Activated CD4-positive, alpha-beta T cell treated with anti-CD3 and anti-CD28 coated beads, Interleukin-2, amount 10 ng/mL, durations not matched to agents 7 days and 5 days (primary cell): ENCODE data around the gene FCGR1A. TPM values are rescaled to one million over a fixed set of nuclear protein-coding genes. Genes with fewer than 3 reads are reported as not detected.
"Not testable (repeated sequence)": the region's sequence is repeated elsewhere in the genome, so short reads cannot be mapped to it uniquely, and the experiment has no call there.

Experiments
- CTCF ChIA-PET: fragments of 350-600 bp; sonication (Branson Sonifier 250); formaldehyde crosslinking; loops from one replicate; lab custom pipeline; 2021; ENCODE audit warnings: antibody characterized with exemption; lab: Charles Lee
- POLR2A ChIA-PET: fragments of 350-600 bp; sonication (Branson Sonifier 250); formaldehyde crosslinking; loops from one replicate; lab custom pipeline; 2021; ENCODE audit warnings: antibody characterized with exemption; lab: Charles Lee
- DNase-seq: peaks from one replicate; pipeline ENCODE4 v3.0.0-alpha.2; 2020
- H3K27ac Mint-ChIP-seq: one replicate; pipeline ENCODE4 v1.8.0; 2021; ENCODE audit warnings: mild to moderate bottlenecking, moderate library complexity, mixed read lengths
- H3K27me3 Mint-ChIP-seq: one replicate; pipeline ENCODE4 v1.8.0; 2021; ENCODE audit warnings: mixed read lengths
- H3K36me3 Mint-ChIP-seq: one replicate; pipeline ENCODE4 v1.8.0; 2021; ENCODE audit warnings: low read depth, mixed read lengths
- H3K4me1 Mint-ChIP-seq: one replicate; pipeline ENCODE4 v1.8.0; 2021; ENCODE audit warnings: mixed read lengths
- H3K4me3 Mint-ChIP-seq: one replicate; pipeline ENCODE4 v1.8.0; 2021; ENCODE audit warnings: mild to moderate bottlenecking, moderate library complexity, mixed read lengths
- H3K9me3 Mint-ChIP-seq: one replicate; pipeline ENCODE4 v1.8.0; 2021; ENCODE audit warnings: mixed read lengths
- total RNA-seq, 2 experiments: library from RNA; stranded (reverse); gene quantifications; one replicate each; pipeline ENCODE4 v1.2.3, GENCODE V29; 2021

Gene FCGR1A
- total RNA-seq, 2 experiments from 2014 or later, result not detected

- not testable (repeated sequence) for H3K9me3 Mint-ChIP-seq, H3K27me3 Mint-ChIP-seq
Measured at GRCh38 chr1:149762294-149762693, 20.2 kb upstream of the FCGR1A start.

GRCh38 chr1:149764087-149764800 is 18.2 kb upstream of the FCGR1A start:
- H3K27me3 Mint-ChIP-seq, CTCF ChIA-PET, H3K27ac Mint-ChIP-seq, H3K36me3 Mint-ChIP-seq, POLR2A ChIA-PET, DNase-seq, H3K9me3 Mint-ChIP-seq, H3K4me1 Mint-ChIP-seq, H3K4me3 Mint-ChIP-seq: not testable (repeated sequence)

More at GRCh38 chr1:149762294-149762693, 20.2 kb upstream of the FCGR1A start:
- POLR2A ChIA-PET, CTCF ChIA-PET, H3K4me3 Mint-ChIP-seq, H3K36me3 Mint-ChIP-seq, H3K4me1 Mint-ChIP-seq, H3K27ac Mint-ChIP-seq, DNase-seq: not testable (repeated sequence)

- H3K27ac Mint-ChIP-seq, H3K4me1 Mint-ChIP-seq, H3K27me3 Mint-ChIP-seq, H3K36me3 Mint-ChIP-seq, H3K9me3 Mint-ChIP-seq, DNase-seq, POLR2A ChIA-PET, H3K4me3 Mint-ChIP-seq, CTCF ChIA-PET: not testable (repeated sequence)
Measured at GRCh38 chr1:149766241-149766640, 16.3 kb upstream of the FCGR1A start.

- H3K36me3 Mint-ChIP-seq, POLR2A ChIA-PET, H3K4me1 Mint-ChIP-seq, H3K27me3 Mint-ChIP-seq, DNase-seq, CTCF ChIA-PET, H3K9me3 Mint-ChIP-seq, H3K4me3 Mint-ChIP-seq, H3K27ac Mint-ChIP-seq: not testable (repeated sequence)
Measured at GRCh38 chr1:149769216-149769615, 13.3 kb upstream of the FCGR1A start.

GRCh38 chr1:149770661-149771060 is 11.8 kb upstream of the FCGR1A start:
- DNase-seq, POLR2A ChIA-PET, H3K9me3 Mint-ChIP-seq, H3K36me3 Mint-ChIP-seq, H3K27ac Mint-ChIP-seq, H3K27me3 Mint-ChIP-seq, CTCF ChIA-PET, H3K4me3 Mint-ChIP-seq: not testable (repeated sequence)
- H3K4me1 Mint-ChIP-seq, result peaks cover 10% of the 10 kb centered on the region

GRCh38 chr1:149771653-149772425 is 10.7 kb upstream of the FCGR1A start:
- H3K36me3 Mint-ChIP-seq, POLR2A ChIA-PET, H3K27me3 Mint-ChIP-seq, H3K4me3 Mint-ChIP-seq, DNase-seq, H3K9me3 Mint-ChIP-seq, CTCF ChIA-PET, H3K27ac Mint-ChIP-seq: not testable (repeated sequence)
- H3K4me1 Mint-ChIP-seq, result peaks cover 10% of the 10 kb centered on the region

GRCh38 chr1:149775510-149776147 is 6.9 kb upstream of the FCGR1A start:
- H3K27me3 Mint-ChIP-seq, CTCF ChIA-PET, DNase-seq, POLR2A ChIA-PET, H3K36me3 Mint-ChIP-seq, H3K27ac Mint-ChIP-seq, H3K9me3 Mint-ChIP-seq, H3K4me3 Mint-ChIP-seq, H3K4me1 Mint-ChIP-seq: not testable (repeated sequence)

GRCh38 chr1:149777084-149777483 is 5.4 kb upstream of the FCGR1A start:
- H3K4me1 Mint-ChIP-seq, result peaks cover 11% of the 10 kb centered on the region
- H3K4me3 Mint-ChIP-seq, DNase-seq, H3K27me3 Mint-ChIP-seq, H3K9me3 Mint-ChIP-seq, POLR2A ChIA-PET, H3K27ac Mint-ChIP-seq, CTCF ChIA-PET, H3K36me3 Mint-ChIP-seq: not testable (repeated sequence)

- peaks cover 11% of the 10 kb centered on the region for H3K4me1 Mint-ChIP-seq
- POLR2A ChIA-PET, CTCF ChIA-PET, H3K27ac Mint-ChIP-seq, H3K9me3 Mint-ChIP-seq, H3K36me3 Mint-ChIP-seq, DNase-seq, H3K27me3 Mint-ChIP-seq, H3K4me3 Mint-ChIP-seq: not testable (repeated sequence)
Measured at GRCh38 chr1:149778313-149778712, 4.2 kb upstream of the FCGR1A start.

- DNase-seq, H3K36me3 Mint-ChIP-seq, CTCF ChIA-PET, POLR2A ChIA-PET, H3K4me1 Mint-ChIP-seq, H3K27me3 Mint-ChIP-seq, H3K27ac Mint-ChIP-seq, H3K4me3 Mint-ChIP-seq, H3K9me3 Mint-ChIP-seq: not testable (repeated sequence)
Measured at GRCh38 chr1:149781413-149781984, 995 bp upstream of the FCGR1A start.

- H3K27me3 Mint-ChIP-seq, H3K9me3 Mint-ChIP-seq, H3K4me3 Mint-ChIP-seq, CTCF ChIA-PET, POLR2A ChIA-PET, DNase-seq, H3K36me3 Mint-ChIP-seq, H3K27ac Mint-ChIP-seq, H3K4me1 Mint-ChIP-seq: not testable (repeated sequence)
Measured at GRCh38 chr1:149783289-149783688, 795 bp downstream of the FCGR1A start.

- POLR2A ChIA-PET, H3K4me3 Mint-ChIP-seq, H3K27me3 Mint-ChIP-seq, CTCF ChIA-PET, DNase-seq, H3K36me3 Mint-ChIP-seq, H3K27ac Mint-ChIP-seq, H3K4me1 Mint-ChIP-seq, H3K9me3 Mint-ChIP-seq: not testable (repeated sequence)
Measured at GRCh38 chr1:149783868-149784267, 1.4 kb downstream of the FCGR1A start.
